CD14-positive monocyte (primary cell): ENCODE measurements around the gene SMYD3. TPM values are rescaled to one million over a fixed set of nuclear protein-coding genes. Genes with fewer than 3 reads are reported as not detected.

ENCODE experiments used
- DNase-seq, 3 donors: peaks; one replicate each; pipeline ENCODE4 v3.0.0-alpha.2; 2011 to 2022
- H2AFZ ChIP-seq: 2 replicates; pipeline ENCODE4 v1.6.0; 2012; ENCODE audit warnings: mild to moderate bottlenecking, low read depth, low read length, inconsistent platforms; ENCODE audit not compliant: insufficient read depth, poor library complexity, severe bottlenecking
- H3K27ac ChIP-seq, 2 donors: 1 replicate in 1 of 2; 2 replicates in 1 of 2; pipeline ENCODE4 v1.5.1; 2012 to 2013; ENCODE audit warnings: low read length in 2 of 2, control low read depth in 1 of 2, inconsistent platforms in 1 of 2, low read depth in 1 of 2, mild to moderate bottlenecking in 1 of 2
- H3K27me3 ChIP-seq, 2 donors: one replicate each; pipeline versions ENCODE4 v1.6.0 to v1.6.1; 2011 to 2013; ENCODE audit warnings: low read length in 2 of 2; ENCODE audit not compliant: control insufficient read depth in 2 of 2, insufficient read depth in 2 of 2
- H3K36me3 ChIP-seq, 2 donors: replicated peaks in 1 of 2; 1 replicate in 1 of 2; 2 replicates in 1 of 2; pipeline versions ENCODE4 v1.5.1 to v1.6.1; 2012 to 2013; ENCODE audit warnings: low read length in 2 of 2, control low read depth in 1 of 2, inconsistent platforms in 1 of 2, mild to moderate bottlenecking in 1 of 2; ENCODE audit not compliant: insufficient read depth in 2 of 2, control insufficient read depth in 1 of 2
- H3K4me1 ChIP-seq, 2 donors: 1 replicate in 1 of 2; 2 replicates in 1 of 2; pipeline versions ENCODE4 v1.5.1 to v1.6.1; 2012 to 2013; ENCODE audit warnings: low read length in 2 of 2, control low read depth in 1 of 2, inconsistent platforms in 1 of 2, mild to moderate bottlenecking in 1 of 2, moderate library complexity in 1 of 2; ENCODE audit not compliant: insufficient read depth in 2 of 2, control insufficient read depth in 1 of 2
- H3K4me2 ChIP-seq: replicated peaks from 2 replicates; pipeline ENCODE3; 2012; ENCODE audit warnings: low read length, moderate library complexity, mild to moderate bottlenecking; ENCODE audit not compliant: poor library complexity, severe bottlenecking; ENCODE audit errors: extremely low read depth
- H3K4me3 ChIP-seq, 3 experiments: fragments of 200-600 bp in 1 of 3; sonication (generic) in 1 of 3; replicated peaks in 1 of 3; 1 replicate in 2 of 3; 2 replicates in 1 of 3; pipeline ENCODE4 v1.5.1; 2011 to 2013; ENCODE audit warnings: low read length in 3 of 3, mild to moderate bottlenecking in 3 of 3, control low read depth in 2 of 3, low read depth in 2 of 3, inconsistent platforms in 1 of 3, moderate library complexity in 1 of 3
- H3K79me2 ChIP-seq: 2 replicates; pipeline ENCODE4 v1.6.0; 2012; ENCODE audit warnings: mild to moderate bottlenecking, control low read depth, inconsistent platforms, low read length, moderate library complexity; ENCODE audit not compliant: insufficient read depth
- H3K9ac ChIP-seq: 2 replicates; pipeline ENCODE4 v1.6.0; 2017; ENCODE audit warnings: low read length, mild to moderate bottlenecking; ENCODE audit not compliant: insufficient read depth, poor library complexity, severe bottlenecking
- H3K9me3 ChIP-seq, 2 donors: replicated peaks in 1 of 2; 1 replicate in 1 of 2; 2 replicates in 1 of 2; pipeline versions ENCODE4 v1.5.1 to v1.6.1; 2012 to 2013; ENCODE audit warnings: low read length in 2 of 2, control low read depth in 1 of 2; ENCODE audit not compliant: control insufficient read depth in 1 of 2, insufficient read depth in 1 of 2
- H4K20me1 ChIP-seq: 2 replicates; pipeline ENCODE4 v1.6.0; 2012; ENCODE audit warnings: mild to moderate bottlenecking, low read length, control low read depth, moderate library complexity; ENCODE audit not compliant: insufficient read depth
- H3K27ac Mint-ChIP-seq, 7 donors: one replicate each; pipeline ENCODE4 v1.8.0; 2020; ENCODE audit warnings: mild to moderate bottlenecking in 7 of 7, mixed read lengths in 7 of 7, moderate library complexity in 6 of 7, inconsistent platforms in 2 of 7
- H3K27me3 Mint-ChIP-seq, 3 donors: one replicate each; pipeline ENCODE4 v1.8.0; 2021 to 2022; ENCODE audit warnings: low read depth in 3 of 3, mild to moderate bottlenecking in 3 of 3, mixed read lengths in 3 of 3, moderate library complexity in 3 of 3, inconsistent platforms in 1 of 3
- H3K36me3 Mint-ChIP-seq, 2 donors: one replicate each; pipeline ENCODE4 v1.8.0; 2020; ENCODE audit warnings: mixed read lengths in 2 of 2, inconsistent platforms in 1 of 2, mild to moderate bottlenecking in 1 of 2
- H3K4me1 Mint-ChIP-seq: one replicate; pipeline ENCODE4 v1.8.0; 2020; ENCODE audit warnings: mild to moderate bottlenecking, mixed read lengths
- H3K4me3 Mint-ChIP-seq, 2 donors: one replicate each; pipeline ENCODE4 v1.8.0; 2020; ENCODE audit warnings: mild to moderate bottlenecking in 2 of 2, mixed read lengths in 2 of 2, moderate library complexity in 1 of 2
- H3K9me3 Mint-ChIP-seq, 7 donors: one replicate each; pipeline ENCODE4 v1.8.0; 2020 to 2022; ENCODE audit warnings: mixed read lengths in 7 of 7, mild to moderate bottlenecking in 6 of 7, moderate library complexity in 6 of 7, inconsistent platforms in 2 of 7
- WGBS: methylation state at CpG from one replicate; pipeline ENCODE4 v1.1.5; 2013; ENCODE audit warnings: missing lambda C conversion rate; ENCODE audit not compliant: insufficient coverage; 5-methylcytosine and 5-hydroxymethylcytosine counted together
- intact Hi-C, 2 donors: fragments of 100-400 bp; cut with micrococcal nuclease; formaldehyde crosslinking; loops; one replicate each; pipeline versions ENCODE4 v1.15.0 to v1.15.1; 2023
- polyA plus RNA-seq, 3 donors: library from polyadenylated mRNA; depleted of rRNA in 1 of 3; unstranded in 2 of 3; stranded (reverse) in 1 of 3; fragments of 300-500 nt in 2 of 3; fragments of >200 nt in 1 of 3; fragmentation: Illumina TruSeq in 2 of 3; gene quantifications; 1 replicate in 2 of 3; 2 replicates in 1 of 3; pipeline ENCODE4 v1.2.3, GENCODE V29; 2012 to 2021
- TF ChIP-seq, protein P1 (sequence below): fragments of 200-600 bp; IDR thresholded peaks from one replicate; pipeline ENCODE4 v1.8.0; 2022; ENCODE audit warnings: antibody characterized with exemption, mild to moderate bottlenecking

SMYD3 gene
- polyA plus RNA-seq, 3 donors = 2.7 to 8.4 (median 4.0) TPM

DNA sequence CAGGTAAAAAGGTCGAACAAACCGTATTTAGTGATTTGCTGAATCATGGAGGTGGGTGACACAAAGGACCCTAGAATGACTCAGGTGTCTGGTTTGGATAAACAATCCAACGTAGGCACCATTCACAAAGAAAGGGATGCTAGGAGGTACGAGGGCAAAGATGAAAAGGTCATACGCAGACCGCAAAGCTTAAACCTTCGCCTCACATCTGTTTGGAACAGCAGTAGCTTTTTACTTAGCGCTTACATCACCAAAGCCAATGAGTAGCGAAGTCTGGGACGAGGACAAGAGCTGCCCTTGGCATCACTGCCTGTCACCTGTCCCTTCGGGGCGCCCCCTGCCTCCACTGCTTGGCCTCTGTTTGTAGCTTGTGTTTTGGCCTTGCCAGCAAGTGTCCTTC, 350.2 kb downstream of the SMYD3 start:
- TF ChIP-seq, protein P1, sequence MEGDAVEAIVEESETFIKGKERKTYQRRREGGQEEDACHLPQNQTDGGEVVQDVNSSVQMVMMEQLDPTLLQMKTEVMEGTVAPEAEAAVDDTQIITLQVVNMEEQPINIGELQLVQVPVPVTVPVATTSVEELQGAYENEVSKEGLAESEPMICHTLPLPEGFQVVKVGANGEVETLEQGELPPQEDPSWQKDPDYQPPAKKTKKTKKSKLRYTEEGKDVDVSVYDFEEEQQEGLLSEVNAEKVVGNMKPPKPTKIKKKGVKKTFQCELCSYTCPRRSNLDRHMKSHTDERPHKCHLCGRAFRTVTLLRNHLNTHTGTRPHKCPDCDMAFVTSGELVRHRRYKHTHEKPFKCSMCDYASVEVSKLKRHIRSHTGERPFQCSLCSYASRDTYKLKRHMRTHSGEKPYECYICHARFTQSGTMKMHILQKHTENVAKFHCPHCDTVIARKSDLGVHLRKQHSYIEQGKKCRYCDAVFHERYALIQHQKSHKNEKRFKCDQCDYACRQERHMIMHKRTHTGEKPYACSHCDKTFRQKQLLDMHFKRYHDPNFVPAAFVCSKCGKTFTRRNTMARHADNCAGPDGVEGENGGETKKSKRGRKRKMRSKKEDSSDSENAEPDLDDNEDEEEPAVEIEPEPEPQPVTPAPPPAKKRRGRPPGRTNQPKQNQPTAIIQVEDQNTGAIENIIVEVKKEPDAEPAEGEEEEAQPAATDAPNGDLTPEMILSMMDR = no peak

DNA sequence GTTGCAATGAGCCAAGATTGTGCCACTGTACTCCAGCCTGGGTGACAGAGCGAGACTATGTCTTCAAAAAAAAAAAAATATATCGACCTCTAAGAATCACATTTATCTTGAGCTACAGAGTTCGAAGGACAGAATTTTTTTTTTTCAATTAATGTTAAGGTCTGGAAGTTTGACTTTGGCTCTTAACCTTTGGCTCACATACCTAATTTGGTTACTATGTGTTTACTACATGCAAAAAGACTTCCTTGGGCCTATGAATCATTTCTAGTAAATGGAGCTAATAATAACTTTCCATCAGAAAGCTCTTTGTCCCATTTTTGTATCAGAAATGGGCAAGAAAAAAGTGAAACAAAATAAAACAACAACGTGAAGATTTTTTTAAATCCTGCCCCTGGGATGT, 351.2 kb downstream of the SMYD3 start:
- no peak overlapping the region for H3K4me2 ChIP-seq
- H3K9ac ChIP-seq = no peak overlapping the region
- intact Hi-C loops = no loop called here
- H4K20me1 ChIP-seq = no peaks in the 10 kb centered on the region
- Mint-ChIP-seq H3K36me3 (no peaks in the 10 kb centered on the region), H3K27ac (no peak overlapping the region), H3K4me3 (no peak overlapping the region), H3K4me1 (peaks cover 75% of the 10 kb centered on the region), H3K27me3 (no peaks in the 10 kb centered on the region), H3K9me3 (no peaks in the 10 kb centered on the region)
- H3K9me3 ChIP-seq = no peaks in the 10 kb centered on the region
- H2AFZ ChIP-seq = no peak overlapping the region
- no peaks in the 10 kb centered on the region for H3K36me3 ChIP-seq
- WGBS = 100% methylated on average over 1 of the region's 4 CpGs
- TF ChIP-seq, protein P1 = no peak
- no peak for DNase-seq
- no peaks in the 10 kb centered on the region for H3K27me3 ChIP-seq
- H3K27ac ChIP-seq = no peak overlapping the region
- H3K79me2 ChIP-seq = no peaks in the 10 kb centered on the region
- H3K4me1 ChIP-seq = peaks cover 58 to 66% of the 10 kb centered on the region in 2 donors
- H3K4me3 ChIP-seq = no peak overlapping the region

More for the DNA sequence above, 350.2 kb downstream of the SMYD3 start:
- DNase-seq = no peak
- Histone ChIP-seq H3K4me3 (peak overlapping the region in 1 of 3 experiments; percentile 69), H3K36me3 (no peaks in the 10 kb centered on the region), H3K9me3 (no peaks in the 10 kb centered on the region), H4K20me1 (no peaks in the 10 kb centered on the region), H3K9ac (no peak overlapping the region), H3K4me1 (peaks cover 56 to 62% of the 10 kb centered on the region in 2 donors), H3K79me2 (no peaks in the 10 kb centered on the region), H3K27ac (peak overlapping the region in 1 of 2 donors; percentile 54), H3K27me3 (no peaks in the 10 kb centered on the region), H3K4me2 (peak overlapping the region; percentile 75), H2AFZ (no peak overlapping the region)
- Mint-ChIP-seq H3K9me3 (no peaks in the 10 kb centered on the region), H3K27ac (peak overlapping the region in 2 of 7 donors; percentile 58 to 65), H3K27me3 (no peaks in the 10 kb centered on the region), H3K36me3 (peaks cover 0 to 2% of the 10 kb centered on the region in 2 donors), H3K4me1 (peaks cover 72% of the 10 kb centered on the region), H3K4me3 (no peak overlapping the region)
- intact Hi-C loops = no loop called here
- 96% methylated on average over 10 of the region's 12 CpGs for WGBS
